ENCODE measurements around the gene NUTF2. TPM values are rescaled to one million over a fixed set of nuclear protein-coding genes. Genes with fewer than 3 reads are reported as not detected.
A peak's percentile ranks its signal among the peaks of the same experiment; 100 is the strongest.

NUTF2 gene
- total RNA-seq, 1 experiment from 2014 or later: 200 TPM

- peak overlapping the region; percentile 92 for H3K4me3 Mint-ChIP-seq
- H3K4me1 Mint-ChIP-seq: peaks cover 5% of the 10 kb centered on the region
- H3K27ac Mint-ChIP-seq: peak overlapping the region; percentile 60
- no peaks in the 10 kb centered on the region for H3K9me3 Mint-ChIP-seq
- H3K36me3 Mint-ChIP-seq: peaks cover 11% of the 10 kb centered on the region
- ChIA-PET POLR2A (interaction anchor here (0.6 kb wide), 1 partner anchor 111 kb away, joined by 3 read pairs; no protein-coding TSS in a partner anchor), CTCF (no interaction called here)
- no peak for TF ChIP-seq ATF3 (CRISPR knock-in tag; conservative IDR thresholded peaks at IDR 0.05)
- no peak for TF ChIP-seq E2F4 (CRISPR knock-in tag; IDR thresholded peaks at IDR 0.05; ENCODE audit: borderline replicate concordance, low read depth)
- no peak for TF ChIP-seq KAT7 (CRISPR knock-in tag; IDR thresholded peaks at IDR 0.05; ENCODE audit: borderline replicate concordance)
- no peak for TF ChIP-seq ZNF281 (CRISPR knock-in tag; IDR thresholded peaks at IDR 0.05)
- no peak for TF ChIP-seq CREM (CRISPR knock-in tag; IDR thresholded peaks at IDR 0.05)
- no peak for TF ChIP-seq ZNF138 (CRISPR knock-in tag; conservative IDR thresholded peaks at IDR 0.05)
- ATAC-seq: no peak
- no peaks in the 10 kb centered on the region for H3K27me3 Mint-ChIP-seq (ENCODE audit: low read depth)
- DNase-seq (ENCODE audit: low spot score): no peak
Observed at GRCh38 chr16:67804853-67805542, 41.7 kb upstream of the NUTF2 start.

- no peak for ATAC-seq
- peaks cover 5% of the 10 kb centered on the region for H3K36me3 Mint-ChIP-seq
Observed at GRCh38 chr16:67805718-67806427, 40.9 kb upstream of the NUTF2 start.

More at GRCh38 chr16:67805718-67806427, 40.9 kb upstream of the NUTF2 start:
- POLR2A ChIA-PET: interaction anchor here (0.6 to 1.6 kb wide), 8 partner anchors 8 to 129 kb away, joined by 3 to 11 read pairs (median 3); partner anchors contain the start of gene GFOD2
- peak overlapping the region; percentile 72 for H3K27ac Mint-ChIP-seq
- no peaks in the 10 kb centered on the region for H3K27me3 Mint-ChIP-seq (ENCODE audit: low read depth)
- peak overlapping the region; percentile 92 for H3K4me3 Mint-ChIP-seq
- DNase-seq (ENCODE audit: low spot score): no peak
- TF ChIP-seq IRF1 (CRISPR knock-in tag; IDR thresholded peaks at IDR 0.05) (no peak), ZNF263 (CRISPR knock-in tag; IDR thresholded peaks at IDR 0.05; ENCODE audit: low read depth) (0 out of 2 replicates have a peak, but pooled peaks have one; percentile 19), JAZF1 (CRISPR knock-in tag; IDR thresholded peaks at IDR 0.05) (no peak), PREB (CRISPR knock-in tag; IDR thresholded peaks at IDR 0.05; ENCODE audit: borderline replicate concordance) (0 out of 2 replicates have a peak, but pooled peaks have one; percentile 72), FOXP1 (CRISPR knock-in tag; IDR thresholded peaks at IDR 0.05; ENCODE audit: borderline replicate concordance) (no peak)
- TF ChIP-seq, protein P1, sequence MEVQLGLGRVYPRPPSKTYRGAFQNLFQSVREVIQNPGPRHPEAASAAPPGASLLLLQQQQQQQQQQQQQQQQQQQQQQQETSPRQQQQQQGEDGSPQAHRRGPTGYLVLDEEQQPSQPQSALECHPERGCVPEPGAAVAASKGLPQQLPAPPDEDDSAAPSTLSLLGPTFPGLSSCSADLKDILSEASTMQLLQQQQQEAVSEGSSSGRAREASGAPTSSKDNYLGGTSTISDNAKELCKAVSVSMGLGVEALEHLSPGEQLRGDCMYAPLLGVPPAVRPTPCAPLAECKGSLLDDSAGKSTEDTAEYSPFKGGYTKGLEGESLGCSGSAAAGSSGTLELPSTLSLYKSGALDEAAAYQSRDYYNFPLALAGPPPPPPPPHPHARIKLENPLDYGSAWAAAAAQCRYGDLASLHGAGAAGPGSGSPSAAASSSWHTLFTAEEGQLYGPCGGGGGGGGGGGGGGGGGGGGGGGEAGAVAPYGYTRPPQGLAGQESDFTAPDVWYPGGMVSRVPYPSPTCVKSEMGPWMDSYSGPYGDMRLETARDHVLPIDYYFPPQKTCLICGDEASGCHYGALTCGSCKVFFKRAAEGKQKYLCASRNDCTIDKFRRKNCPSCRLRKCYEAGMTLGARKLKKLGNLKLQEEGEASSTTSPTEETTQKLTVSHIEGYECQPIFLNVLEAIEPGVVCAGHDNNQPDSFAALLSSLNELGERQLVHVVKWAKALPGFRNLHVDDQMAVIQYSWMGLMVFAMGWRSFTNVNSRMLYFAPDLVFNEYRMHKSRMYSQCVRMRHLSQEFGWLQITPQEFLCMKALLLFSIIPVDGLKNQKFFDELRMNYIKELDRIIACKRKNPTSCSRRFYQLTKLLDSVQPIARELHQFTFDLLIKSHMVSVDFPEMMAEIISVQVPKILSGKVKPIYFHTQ (CRISPR knock-in tag; IDR thresholded peaks at IDR 0.05): no peak
- CTCF ChIA-PET: interaction anchor here (0.8 to 2.9 kb wide), 26 partner anchors 9 to 521 kb away, joined by 3 to 126 read pairs (median 5); partner anchors contain the start of genes ATP6V0D1, GFOD2, NRN1L and NUTF2
- H3K4me1 Mint-ChIP-seq: peaks cover 5% of the 10 kb centered on the region
- H3K9me3 Mint-ChIP-seq: no peaks in the 10 kb centered on the region

Measured in WTC11 (cell line).